ENCODE results near the gene MADCAM1.

The MADCAM1 gene

DNA sequence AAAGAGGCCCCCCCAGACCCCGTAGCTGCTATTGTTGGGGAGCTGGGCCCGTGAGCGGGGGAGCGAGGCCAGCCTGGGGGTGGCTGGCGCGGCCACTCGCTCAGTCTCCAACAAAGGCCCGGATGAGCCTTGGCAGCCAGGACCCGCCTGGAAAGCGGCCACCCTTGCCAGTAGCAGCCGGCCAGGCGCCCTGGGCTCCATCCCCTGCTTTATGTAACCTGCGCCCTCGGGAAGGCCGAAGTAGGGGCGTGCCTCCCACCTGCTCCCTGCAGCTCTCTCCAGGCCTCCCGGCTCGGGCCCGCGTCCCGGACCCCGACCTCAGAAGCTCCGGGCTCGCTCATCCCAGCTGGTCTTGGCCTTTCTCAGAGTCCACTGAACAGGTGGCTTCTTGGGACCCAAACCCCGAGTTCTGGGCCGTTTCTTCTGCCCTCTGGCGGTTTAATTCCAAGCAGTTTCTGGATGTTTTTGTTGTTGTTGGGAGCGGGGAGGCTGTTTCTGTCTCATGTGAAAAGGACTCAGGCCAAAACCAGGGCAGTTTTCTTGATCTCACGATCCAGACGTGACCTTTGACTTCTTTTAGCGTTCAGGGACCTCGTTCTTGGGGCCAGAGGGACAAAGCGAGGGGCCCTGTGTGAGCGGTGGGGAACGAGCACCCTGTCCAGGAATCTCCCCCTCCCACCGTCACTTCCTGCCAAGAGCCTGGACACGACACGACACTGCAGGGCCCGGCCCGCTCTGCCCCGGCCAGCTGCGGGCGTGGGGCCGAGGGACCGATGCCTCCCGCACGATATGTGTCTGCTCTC lies 36.5 kb downstream of the MADCAM1 start:
- no peak for DNase-seq (ENCODE audit: low read depth in 2 of 2)

DNA sequence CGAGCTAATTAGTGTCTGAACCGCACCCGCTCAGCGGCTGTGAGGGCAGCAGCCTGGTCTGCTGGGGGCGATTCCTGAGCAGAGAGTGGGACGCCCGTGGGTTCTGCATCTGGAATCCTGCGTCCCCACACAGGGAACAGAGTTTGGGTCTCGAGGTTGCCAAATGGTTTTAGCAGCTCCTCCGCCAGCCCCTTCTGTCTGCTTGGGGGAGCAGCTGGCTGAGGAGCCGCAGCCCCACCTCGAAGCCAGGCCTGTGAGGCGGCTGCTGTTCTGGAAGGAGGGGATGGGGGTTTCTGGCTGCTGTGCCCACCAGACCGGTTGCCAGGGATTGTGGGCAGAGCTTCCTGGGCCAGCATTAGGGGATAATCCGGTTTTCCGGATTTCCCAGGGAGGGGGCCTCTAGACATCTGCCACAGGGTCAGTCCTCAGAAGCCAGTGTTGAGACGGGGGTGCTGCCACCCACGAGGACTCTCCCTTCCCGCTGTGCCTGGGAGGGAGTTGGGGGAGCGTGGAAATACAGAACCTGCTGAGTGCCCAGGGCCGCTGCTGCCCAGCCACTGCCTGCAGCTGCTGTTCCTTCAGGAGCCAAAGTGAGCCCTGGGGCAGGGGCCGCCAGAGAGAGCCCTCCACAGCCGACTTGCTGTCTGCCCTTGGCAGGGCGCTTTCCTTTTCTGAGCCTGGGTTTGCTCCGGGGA lies 37.2 kb downstream of the MADCAM1 start:
- no peak for DNase-seq (ENCODE audit: low read depth in 2 of 2)

- no peak for DNase-seq (ENCODE audit: low read depth in 2 of 2)
Measured at GRCh38 chr19:534088-534487, 37.8 kb downstream of the MADCAM1 start.

DNA sequence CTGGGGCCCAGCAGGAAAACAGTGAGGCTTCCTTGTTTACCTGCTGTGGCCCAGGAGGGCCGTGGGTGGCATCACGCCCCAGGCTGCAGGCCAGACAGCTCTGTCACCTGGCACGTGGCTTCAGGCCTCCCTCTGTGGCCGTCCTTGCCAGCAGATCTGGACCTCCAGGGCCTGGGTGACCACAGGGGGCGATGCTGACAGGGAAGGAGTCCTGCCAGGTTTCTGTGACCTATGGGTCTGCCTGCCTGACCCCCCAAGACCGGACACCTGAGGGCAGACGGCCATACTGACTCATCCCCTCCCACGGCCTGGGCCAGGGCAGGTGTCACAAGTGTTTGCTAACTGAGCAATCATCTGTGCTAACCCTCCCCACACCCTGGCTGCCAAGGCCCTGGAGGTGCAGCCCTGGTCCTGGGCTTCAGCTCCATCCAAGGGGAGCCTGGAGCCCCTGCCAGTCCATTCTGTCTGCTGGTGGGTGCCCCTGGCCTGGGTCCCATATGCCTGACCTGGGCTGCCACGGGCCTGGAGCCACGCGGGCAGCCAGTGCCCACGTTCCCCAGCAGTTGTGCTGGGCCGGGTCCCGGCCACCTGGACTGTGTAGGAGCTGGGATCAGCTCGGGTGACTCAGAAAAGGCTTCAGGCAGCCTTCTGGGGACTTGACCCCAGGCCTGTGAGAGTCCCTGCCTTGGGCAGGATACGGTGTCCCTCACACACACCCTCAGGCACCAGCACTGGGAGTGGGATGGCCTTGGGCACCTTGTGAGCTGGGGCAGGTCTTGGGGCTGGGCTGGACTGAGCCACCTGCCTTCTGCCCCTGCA lies 38.9 kb downstream of the MADCAM1 start:
- DNase-seq (ENCODE audit: low read depth in 2 of 2) = no peak

- no peak for DNase-seq (ENCODE audit: low read depth in 2 of 2)
Measured at GRCh38 chr19:536031-536880, 40.0 kb downstream of the MADCAM1 start.

GRCh38 chr19:536881-537404 lies 40.7 kb downstream of the MADCAM1 start:
- DNase-seq (ENCODE audit: low read depth in 2 of 2) = no peak

- no peak for DNase-seq (ENCODE audit: low read depth in 2 of 2)
Measured at GRCh38 chr19:538641-539428, 42.5 kb downstream of the MADCAM1 start.

DNA sequence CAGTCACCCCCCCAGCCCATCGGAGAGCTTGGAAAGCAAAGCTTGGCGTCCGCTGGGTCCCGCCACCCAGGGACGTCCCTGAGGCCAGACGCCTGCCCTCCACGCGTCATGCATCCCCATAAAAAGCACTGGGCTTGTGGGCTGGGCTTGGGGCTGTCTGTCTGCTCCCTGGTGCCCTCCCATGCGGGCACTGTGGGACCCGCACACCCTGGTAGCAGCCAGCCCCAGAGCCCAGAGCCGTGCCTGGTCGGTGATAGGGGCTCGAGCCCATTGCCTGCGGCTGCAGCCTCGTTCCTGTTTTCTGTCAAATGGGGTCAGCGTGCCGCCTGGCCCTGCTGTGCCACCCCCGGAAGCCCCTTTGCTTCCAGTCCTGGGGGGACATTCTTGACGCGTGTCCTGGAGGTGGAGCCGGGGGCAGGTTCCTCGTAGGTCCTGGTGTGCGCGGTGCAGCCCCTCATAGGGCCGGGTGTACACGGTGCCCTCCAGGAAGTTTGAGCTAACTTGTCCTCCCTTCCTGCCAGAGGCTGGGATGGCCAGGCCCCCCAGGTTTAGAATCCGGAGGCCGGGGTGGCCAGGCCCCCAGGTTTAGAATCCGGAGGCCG lies 43.2 kb downstream of the MADCAM1 start:
- no peak for DNase-seq (ENCODE audit: low read depth in 2 of 2)

DNA sequence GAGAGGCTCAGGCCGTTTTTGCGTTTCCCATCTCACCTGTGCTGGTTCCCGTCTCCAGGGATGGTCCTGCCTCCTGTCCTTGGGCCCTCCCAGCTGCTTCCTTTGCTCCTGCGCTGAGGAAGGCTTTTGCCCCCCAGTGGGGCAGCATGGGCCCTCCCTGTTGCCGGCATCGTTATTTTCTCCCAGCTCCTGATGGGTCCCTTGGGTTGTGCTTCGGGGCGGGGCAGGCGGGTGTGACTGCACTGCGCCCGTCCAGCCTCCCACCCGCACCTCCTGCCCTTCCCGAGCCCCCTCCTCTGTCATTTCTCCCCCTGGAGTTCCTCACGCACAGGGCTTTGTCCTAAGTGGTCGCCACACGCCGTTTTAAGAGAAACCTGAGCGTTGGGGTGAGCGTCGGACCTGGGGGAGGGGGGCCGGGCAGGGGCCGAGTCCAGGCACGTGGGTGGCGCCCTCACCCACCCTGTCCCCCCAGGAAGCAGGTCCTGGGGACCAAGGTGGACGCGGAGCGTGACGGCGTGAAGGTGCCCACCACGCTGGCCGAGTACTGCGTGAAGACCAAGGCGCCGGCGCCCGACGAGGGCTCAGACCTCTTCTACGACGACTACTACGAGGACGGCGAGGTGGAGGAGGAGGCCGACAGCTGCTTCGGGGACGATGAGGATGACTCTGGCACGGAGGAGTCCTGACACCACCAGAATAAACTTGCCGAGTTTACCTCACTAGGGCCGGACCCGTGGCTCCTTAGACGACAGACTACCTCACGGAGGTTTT lies 44.8 kb downstream of the MADCAM1 start:
- DNase-seq (ENCODE audit: low read depth in 2 of 2) = no peak

GRCh38 chr19:541699-542098 lies 45.4 kb downstream of the MADCAM1 start:
- no peak for DNase-seq (ENCODE audit: low read depth in 2 of 2)

DNA sequence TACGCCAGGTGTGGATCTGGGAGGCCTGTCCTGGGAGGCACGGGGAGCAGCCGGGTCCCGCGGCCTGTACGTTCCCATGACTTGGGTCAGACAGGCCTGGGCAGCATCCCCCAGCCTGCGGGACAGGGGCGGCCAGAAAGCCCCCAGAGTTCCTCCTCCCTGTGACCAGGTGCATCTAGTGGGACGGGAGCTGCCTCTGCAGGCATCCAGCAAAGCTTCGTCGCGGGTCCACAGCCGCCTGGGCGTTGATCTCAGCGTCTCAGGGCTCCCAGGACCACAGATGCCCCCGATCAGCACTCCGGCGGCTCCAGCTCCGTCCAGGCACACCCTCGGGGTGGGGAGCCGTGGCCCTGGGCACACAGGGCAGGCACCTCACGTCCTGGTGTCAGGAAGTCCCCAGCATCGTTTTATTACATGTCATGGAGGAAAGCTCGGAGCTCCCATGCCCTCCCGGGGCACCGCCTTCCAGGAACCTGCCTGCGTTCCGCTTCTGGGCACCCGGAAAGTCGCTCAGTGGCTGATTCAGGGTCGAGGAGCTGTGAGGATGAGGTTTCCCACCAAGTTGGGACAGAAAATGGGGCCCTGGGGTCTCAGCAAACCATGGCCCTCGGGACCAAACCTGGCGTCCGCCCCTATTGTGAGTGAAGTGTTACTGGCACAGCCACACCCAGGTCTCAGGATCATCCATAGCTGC lies 46.0 kb downstream of the MADCAM1 start:
- no peak for DNase-seq (ENCODE audit: low read depth in 2 of 2)

- peak; percentile 51 to 58 for DNase-seq (ENCODE audit: low read depth in 2 of 2)
Measured at GRCh38 chr19:543910-544608, 47.8 kb downstream of the MADCAM1 start, which contains the start of gene GZMM. TSS of gene GZMM (plus strand) at chr19:544053. CDS start at chr19:544072, 19 bp downstream.

- DNase-seq (ENCODE audit: low read depth in 2 of 2) = no peak
Measured at GRCh38 chr19:547117-547516, 50.8 kb downstream of the MADCAM1 start.

GRCh38 chr19:547836-548720 lies 51.8 kb downstream of the MADCAM1 start:
- no peak for DNase-seq (ENCODE audit: low read depth in 2 of 2)

- no peak for DNase-seq (ENCODE audit: low read depth in 2 of 2)
Measured at GRCh38 chr19:548886-549830, 52.9 kb downstream of the MADCAM1 start.

GRCh38 chr19:554817-555216 lies 58.5 kb downstream of the MADCAM1 start:
- no peak for DNase-seq (ENCODE audit: low read depth in 2 of 2)
